Measurements from ENCODE around the gene ELOA. TPM values are rescaled to one million over a fixed set of nuclear protein-coding genes. Genes with fewer than 3 reads are reported as not detected.
"Not testable (repeated sequence)": the region's sequence is repeated elsewhere in the genome, so short reads cannot be mapped to it uniquely, and the experiment has no call there.

Gene ELOA
- total RNA-seq, 2 donors from 2014 or later: 34.4 to 34.8 TPM

DNA sequence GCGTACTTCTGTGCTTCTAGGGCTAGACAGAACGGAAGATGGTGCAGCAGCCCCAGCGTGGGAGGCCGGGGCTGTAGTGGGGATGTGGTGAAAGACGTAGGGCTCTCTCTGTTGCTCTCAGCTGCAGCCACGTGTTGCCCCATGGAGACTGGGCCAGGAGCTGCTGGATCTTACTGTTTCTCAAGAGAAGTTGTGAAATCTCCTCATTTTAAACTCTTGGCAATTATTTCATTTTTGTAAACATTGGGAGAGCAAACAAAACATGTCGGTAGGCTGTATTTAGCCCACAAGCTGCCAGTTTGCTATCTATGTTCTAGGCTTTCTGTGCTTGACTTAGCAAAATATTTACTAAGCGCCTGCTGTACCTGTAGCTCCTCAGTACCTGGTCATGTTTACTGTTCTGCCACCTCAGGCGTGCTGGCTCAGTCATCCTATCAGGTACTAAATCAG lies 15.9 kb upstream of the ELOA start:
- intact Hi-C loops (cut with DNase I): no loop called here
- peak; percentile 87 for DNase-seq (ENCODE audit: low spot score)

GRCh38 chr1:23732363-23733224 lies 10.7 kb upstream of the ELOA start:
- intact Hi-C loops (cut with DNase I): no loop called here
- DNase-seq (ENCODE audit: low spot score): no peak

- DNase-seq (ENCODE audit: low spot score); intact Hi-C loops (cut with DNase I): not testable (repeated sequence)
Observed at GRCh38 chr1:23733281-23733680, 10.0 kb upstream of the ELOA start.

- intact Hi-C loops (cut with DNase I): no loop called here
- no peak for DNase-seq (ENCODE audit: low spot score)
Observed at GRCh38 chr1:23736437-23737134, 6.7 kb upstream of the ELOA start.

DNA sequence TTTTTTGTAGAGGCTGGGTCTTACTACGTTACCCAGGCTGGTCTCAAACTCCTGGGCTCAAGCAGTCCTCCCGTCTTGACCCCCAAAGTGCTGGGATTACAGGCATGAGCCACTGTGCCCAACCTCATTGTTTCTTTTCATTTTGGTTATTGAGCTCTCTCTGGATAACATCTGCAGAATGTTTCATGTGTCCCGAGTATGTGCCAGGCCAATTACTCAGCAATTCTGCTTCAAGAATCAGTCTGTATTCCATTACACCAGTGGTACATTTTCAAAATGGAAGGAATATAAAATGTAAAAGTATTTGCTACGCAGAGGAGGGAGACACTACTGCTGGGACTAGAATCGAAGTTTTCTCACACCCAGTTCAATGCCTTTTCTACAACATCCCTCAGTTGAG lies 1.7 kb upstream of the ELOA start:
- intact Hi-C loops (cut with DNase I): no loop called here
- DNase-seq (ENCODE audit: low spot score): no peak

DNA sequence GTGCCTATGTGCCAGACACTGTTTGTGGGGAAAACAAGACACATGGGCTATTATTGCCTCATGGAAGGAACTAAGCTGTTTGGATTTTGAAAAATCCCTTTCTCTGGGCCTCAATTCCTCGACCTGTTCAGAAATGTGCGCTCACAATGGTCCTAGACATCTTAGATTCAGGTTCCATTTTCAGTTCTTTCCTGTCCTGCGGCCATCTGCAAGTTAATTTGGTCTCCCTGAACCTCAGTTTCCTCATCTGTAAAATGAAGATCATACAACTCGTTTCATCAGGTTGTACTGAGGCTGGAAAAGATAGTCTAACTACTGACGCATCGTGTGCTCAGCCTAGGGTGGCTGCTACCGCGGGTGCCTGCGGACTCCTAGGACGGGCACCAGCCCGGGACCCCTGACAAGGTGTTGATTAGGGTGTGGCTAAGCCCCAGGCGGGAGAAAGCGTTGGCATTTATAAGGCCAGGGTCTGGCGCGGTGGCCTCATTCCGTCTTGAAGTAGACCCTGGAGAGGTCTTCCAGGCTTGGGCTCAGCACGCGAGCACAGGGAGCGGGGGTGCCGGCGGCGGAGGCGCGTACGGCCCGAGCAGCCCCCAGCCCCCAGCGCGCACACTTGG lies 493 bp upstream of the ELOA start:
- intact Hi-C loops (cut with DNase I): no loop called here
- peak; percentile 83 for DNase-seq (ENCODE audit: low spot score)

DNA sequence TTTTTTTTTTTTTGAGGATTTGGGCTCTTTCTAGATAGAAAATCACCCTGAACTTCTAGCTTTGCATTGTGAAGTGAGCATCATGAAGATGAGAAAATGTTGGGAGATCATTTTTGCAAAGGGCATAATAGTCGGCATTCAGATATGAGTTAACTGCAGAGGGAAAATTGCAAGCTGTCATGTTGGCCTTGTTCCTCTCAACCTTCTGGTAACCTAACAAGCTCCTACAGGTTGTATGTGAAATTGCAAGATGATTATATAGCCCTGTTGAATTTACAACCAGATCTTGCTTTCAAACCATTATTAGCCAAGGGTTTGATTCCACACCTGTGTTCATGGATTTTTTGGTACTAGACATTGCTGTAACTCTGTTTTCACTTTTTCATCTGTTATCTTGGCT lies 2.2 kb downstream of the ELOA start:
- no peak for DNase-seq (ENCODE audit: low spot score)
- intact Hi-C loops (cut with DNase I): no loop called here

- DNase-seq (ENCODE audit: low spot score): no peak
- intact Hi-C loops (cut with DNase I): no loop called here
Observed at GRCh38 chr1:23748016-23748415, 4.7 kb downstream of the ELOA start.

DNA sequence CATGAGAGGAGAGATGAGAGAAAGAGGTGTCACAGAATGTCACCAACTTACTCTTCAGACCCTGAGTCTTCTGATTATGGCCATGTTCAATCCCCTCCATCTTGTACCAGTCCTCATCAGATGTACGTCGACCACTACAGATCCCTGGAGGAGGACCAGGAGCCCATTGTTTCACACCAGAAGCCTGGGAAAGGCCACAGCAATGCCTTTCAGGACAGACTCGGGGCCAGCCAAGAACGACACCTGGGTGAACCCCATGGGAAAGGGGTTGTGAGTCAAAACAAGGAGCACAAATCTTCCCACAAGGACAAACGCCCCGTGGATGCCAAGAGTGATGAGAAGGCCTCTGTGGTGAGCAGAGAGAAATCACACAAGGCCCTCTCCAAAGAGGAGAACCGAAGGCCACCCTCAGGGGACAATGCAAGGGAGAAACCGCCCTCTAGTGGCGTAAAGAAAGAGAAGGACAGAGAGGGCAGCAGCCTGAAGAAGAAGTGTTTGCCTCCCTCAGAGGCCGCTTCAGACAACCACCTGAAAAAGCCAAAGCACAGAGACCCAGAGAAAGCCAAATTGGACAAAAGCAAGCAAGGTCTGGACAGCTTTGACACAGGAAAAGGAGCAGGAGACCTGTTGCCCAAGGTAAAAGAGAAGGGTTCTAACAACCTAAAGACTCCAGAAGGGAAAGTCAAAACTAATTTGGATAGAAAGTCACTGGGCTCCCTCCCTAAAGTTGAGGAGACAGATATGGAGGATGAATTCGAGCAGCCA lies 8.0 kb downstream of the ELOA start:
- no peak for DNase-seq (ENCODE audit: low spot score)
- intact Hi-C loops (cut with DNase I): no loop called here

- no peak for DNase-seq (ENCODE audit: low spot score)
- intact Hi-C loops (cut with DNase I): no loop called here
Observed at GRCh38 chr1:23751815-23752200, 8.5 kb downstream of the ELOA start.

- intact Hi-C loops (cut with DNase I): no loop called here
- DNase-seq (ENCODE audit: low spot score): no peak
Observed at GRCh38 chr1:23752909-23753308, 9.6 kb downstream of the ELOA start.

DNA sequence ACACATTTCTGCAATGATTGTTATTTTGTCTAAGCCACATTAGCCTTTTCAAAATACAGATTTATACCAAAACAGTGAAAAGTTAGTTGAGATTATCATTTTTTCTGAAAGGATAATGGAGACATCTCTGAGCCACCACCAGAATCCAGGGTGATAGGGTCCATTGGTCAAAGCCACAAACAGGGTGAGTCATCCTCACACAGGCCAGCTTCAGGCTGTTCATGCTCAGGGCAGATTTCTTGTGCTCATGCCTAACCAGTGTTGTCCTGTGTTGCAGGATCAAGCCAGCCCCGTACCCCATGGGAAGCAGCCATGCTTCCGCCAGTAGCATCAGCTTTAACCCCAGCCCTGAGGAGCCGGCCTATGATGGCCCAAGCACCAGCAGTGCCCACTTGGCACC lies 13.4 kb downstream of the ELOA start:
- intact Hi-C loops (cut with DNase I): no loop called here
- DNase-seq (ENCODE audit: low spot score): no peak

- intact Hi-C loops (cut with DNase I): no loop called here
- DNase-seq (ENCODE audit: low spot score): no peak
Observed at GRCh38 chr1:23757812-23758211, 14.5 kb downstream of the ELOA start.

DNA sequence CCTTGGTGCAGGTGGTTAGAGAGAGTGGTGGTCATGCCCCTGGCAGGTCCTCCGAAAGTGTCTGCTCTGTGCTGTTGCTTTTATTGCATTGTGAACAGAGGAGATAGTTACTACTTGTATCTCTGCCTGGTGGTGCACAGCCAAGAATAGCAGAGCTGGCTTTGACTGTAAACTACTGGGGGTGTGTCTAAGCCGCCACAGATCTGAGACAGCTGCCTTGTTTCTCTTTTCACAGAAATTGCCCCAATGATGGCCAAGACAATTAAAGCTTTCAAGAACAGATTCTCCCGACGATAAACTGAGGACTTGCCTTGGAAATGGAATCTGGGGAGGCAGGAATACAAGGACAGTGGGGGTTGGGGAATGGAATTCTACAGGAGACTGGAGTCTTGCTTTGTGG lies 16.0 kb downstream of the ELOA start:
- intact Hi-C loops (cut with DNase I): no loop called here
- DNase-seq (ENCODE audit: low spot score): no peak

DNA sequence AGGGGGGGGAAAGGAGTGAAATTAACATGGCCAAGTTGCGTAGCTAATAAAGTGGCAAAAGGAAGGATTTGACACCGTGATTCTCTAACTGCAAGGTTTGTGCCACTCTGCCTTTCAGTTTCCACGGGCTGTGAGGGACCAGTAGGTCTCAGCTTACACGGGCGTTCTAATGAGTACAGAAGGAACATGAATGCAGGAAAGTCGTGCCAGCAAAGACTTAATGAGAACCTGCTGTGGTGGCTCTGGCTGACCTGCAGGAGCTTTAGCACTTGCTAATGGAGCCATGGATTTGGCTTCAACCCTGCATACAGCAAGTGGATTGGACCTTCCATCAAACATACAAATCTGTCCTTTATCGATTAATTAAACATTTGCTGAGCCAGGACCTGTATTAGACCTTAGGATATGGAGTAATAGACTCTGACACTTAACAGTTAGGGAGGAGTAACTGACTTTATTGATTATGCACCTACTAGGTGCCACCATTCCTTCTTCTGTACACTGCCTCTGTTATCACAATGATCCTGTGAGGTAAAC lies 19.8 kb downstream of the ELOA start:
- intact Hi-C loops (cut with DNase I): loop anchor here (5.0 to 10.0 kb wide), 2 partner anchors 152 to 1929 kb away; partner anchors contain the start of gene CNR2 (in 1 of the 2)
- DNase-seq (ENCODE audit: low spot score): no peak

GRCh38 chr1:23768733-23769132 lies 25.5 kb downstream of the ELOA start:
- intact Hi-C loops (cut with DNase I): loop anchor here in 1 of 2 donors (10.0 kb wide), 1 partner anchor 146 kb away; the partner anchor contains the start of gene CNR2
- no peak for DNase-seq (ENCODE audit: low spot score)

DNA sequence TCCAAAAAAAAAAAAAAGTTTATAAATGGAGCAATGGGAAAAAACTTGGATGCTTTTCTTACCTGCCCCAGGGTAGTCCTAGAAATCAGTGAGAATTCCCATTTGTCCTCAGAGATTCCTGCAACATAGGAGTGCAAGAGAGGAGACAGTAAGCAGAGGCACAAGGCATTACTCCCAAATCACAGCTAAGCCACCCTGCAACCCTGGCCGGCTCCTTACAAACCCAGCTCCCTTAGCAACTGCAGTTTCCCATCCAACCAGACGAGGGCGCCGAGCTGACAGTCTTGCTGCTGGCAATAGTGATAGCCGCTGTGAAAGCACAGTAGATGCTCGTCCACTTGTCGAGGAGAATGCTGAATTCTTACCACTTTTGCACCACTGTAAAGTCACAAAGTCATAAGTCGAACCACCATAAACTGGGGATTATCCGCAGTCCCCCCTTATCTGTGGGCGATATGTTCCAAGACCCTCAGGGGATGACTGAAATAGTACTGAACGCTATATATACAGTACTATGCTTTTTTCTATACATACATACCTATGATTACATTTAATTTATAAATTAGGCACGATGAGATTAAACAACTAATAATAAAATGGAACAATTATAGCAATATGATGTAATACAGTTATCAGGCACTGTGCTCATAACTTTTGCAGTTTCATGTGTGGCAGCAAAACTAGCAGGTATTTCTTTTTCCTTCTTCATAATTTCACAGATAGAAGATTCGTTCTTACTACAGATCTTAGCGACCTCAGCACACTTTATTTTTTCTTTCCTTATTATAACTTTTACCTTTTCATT lies 29.0 kb downstream of the ELOA start:
- DNase-seq (ENCODE audit: low spot score): peak; percentile 97
- intact Hi-C loops (cut with DNase I): loop anchor here in 1 of 2 donors (5.0 kb wide), 1 partner anchor 90 kb away; no protein-coding TSS in a partner anchor

GRCh38 chr1:23772854-23773242 lies 29.6 kb downstream of the ELOA start:
- intact Hi-C loops (cut with DNase I): loop anchor here in 1 of 2 donors (5.0 kb wide), 1 partner anchor 89 kb away; no protein-coding TSS in a partner anchor
- no peak for DNase-seq (ENCODE audit: low spot score)

All from posterior vena cava (tissue), 2 donors.